Left lung (tissue), 10 donors: Measurements from ENCODE around the gene PRKD3. TPM values are rescaled to one million over a fixed set of nuclear protein-coding genes. Genes with fewer than 3 reads are reported as not detected.

Experiments
- ATAC-seq: fragments of 200-7000 bp; cut with Tn5 transposase; one replicate; pipeline ENCODE4 v1.9.1; 2020; ENCODE audit warnings: moderate library complexity
- DNase-seq, 4 donors: peaks; one replicate each; pipeline ENCODE4 v3.0.0-alpha.2; 2013 to 2020
- H3K27ac ChIP-seq, 2 donors: fragments of 200-600 bp; sonication (generic) in 1 of 2; one replicate each; pipeline versions ENCODE4 v1.5.0 to v1.8.0; 2020 to 2021
- H3K27me3 ChIP-seq, 2 donors: fragments of 200-600 bp; sonication (generic) in 1 of 2; one replicate each; pipeline versions ENCODE4 v1.5.0 to v1.8.0; 2020 to 2021
- H3K36me3 ChIP-seq, 2 donors: fragments of 200-600 bp; sonication (generic) in 1 of 2; one replicate each; pipeline versions ENCODE4 v1.5.0 to v1.8.0; 2020 to 2021
- H3K4me1 ChIP-seq, 2 donors: fragments of 200-600 bp; one replicate each; pipeline ENCODE4 v1.8.0; 2021
- H3K4me3 ChIP-seq, 2 donors: fragments of 200-600 bp; sonication (generic) in 1 of 2; one replicate each; pipeline versions ENCODE4 v1.5.0 to v1.8.0; 2020 to 2021; ENCODE audit warnings: mild to moderate bottlenecking in 1 of 2
- H3K9me3 ChIP-seq, 2 donors: fragments of 200-600 bp; sonication (generic) in 1 of 2; one replicate each; pipeline versions ENCODE4 v1.5.0 to v1.8.0; 2020 to 2021
- CTCF ChIP-seq, 2 donors: fragments of 200-600 bp; sonication (generic) in 1 of 2; IDR thresholded peaks; one replicate each; pipeline versions ENCODE4 v1.5.0 to v1.8.0; 2021; ENCODE audit warnings: antibody characterized with exemption in 2 of 2
- intact Hi-C, 2 donors: fragments of 100-400 bp; cut with DNase I; formaldehyde crosslinking; loops; one replicate each; pipeline versions ENCODE4 v1.11.2 to v1.14.2; 2022
- polyA plus RNA-seq, 6 donors: library from polyadenylated mRNA; unstranded; fragments of 120-200 nt; gene quantifications; one replicate each; pipeline ENCODE4 v1.2.1, GENCODE V29; 2013; ENCODE audit not compliant: insufficient read length in 6 of 6
- total RNA-seq, 2 donors: library from RNA; stranded (reverse); fragmentation: NEBNext Ultra II Directional; extraction: Animal tissue kit (Norgen Biotek cat#: 25700); gene quantifications; one replicate each; pipeline ENCODE4 v1.2.1, GENCODE V29; 2021
- donor health status: DM: no; HTN: yes; CAD: no.
- donor health status: DM: no; HTN: no; CAD: no.

PRKD3 gene
- total and polyA plus RNA-seq, 8 donors: 36.2 to 65.8 (median 56.9) TPM

- ATAC-seq: peak; percentile 84
Observed at GRCh38 chr2:37344453-37345361, 20.1 kb upstream of the PRKD3 start, which contains the start of gene QPCT. Gene QPCT (plus strand): TSS chr2:37344630. CDS start chr2:37344732, 102 bp downstream.

GRCh38 chr2:37343537-37344434 is 19.2 kb upstream of the PRKD3 start:
- Histone ChIP-seq H3K27me3 (no peaks in the 10 kb centered on the region), H3K36me3 (no peaks in the 10 kb centered on the region), H3K9me3 (no peaks in the 10 kb centered on the region), H3K4me3 (peak overlapping the region; percentile 54 to 59), H3K27ac (peak overlapping the region; percentile 52 to 71), H3K4me1 (peaks cover 11 to 34% of the 10 kb centered on the region in 2 donors)
- TF ChIP-seq CTCF (IDR thresholded peaks at IDR 0.05): no peak
- no peak for DNase-seq
- intact Hi-C loops: no loop called here
- ATAC-seq: peak; percentile 36

More at GRCh38 chr2:37344453-37345361, 20.1 kb upstream of the PRKD3 start, which contains the start of gene QPCT:
- Histone ChIP-seq H3K4me1 (peaks cover 11 to 43% of the 10 kb centered on the region in 2 donors), H3K27me3 (no peaks in the 10 kb centered on the region), H3K36me3 (no peaks in the 10 kb centered on the region), H3K4me3 (peak within 1 kb of the TSS; percentile 54 to 59), H3K27ac (peak within 1 kb of the TSS; percentile 52 to 71), H3K9me3 (no peaks in the 10 kb centered on the region)
- peak in 3 of 4 donors; percentile 66 to 93 (median 68) for DNase-seq
- intact Hi-C loops: no loop called here
- TF ChIP-seq CTCF (IDR thresholded peaks at IDR 0.05): no peak

- Histone ChIP-seq H3K27ac (no peak overlapping the region), H3K9me3 (no peaks in the 10 kb centered on the region), H3K4me1 (peaks cover 11 to 32% of the 10 kb centered on the region in 2 donors), H3K27me3 (no peaks in the 10 kb centered on the region), H3K4me3 (no peak overlapping the region), H3K36me3 (no peaks in the 10 kb centered on the region)
- ATAC-seq (no peak), DNase-seq (no peak)
- TF ChIP-seq CTCF (IDR thresholded peaks at IDR 0.05): no peak
- intact Hi-C loops: no loop called here
Observed at GRCh38 chr2:37342591-37343220, 18.1 kb upstream of the PRKD3 start.

- Histone ChIP-seq H3K27ac (no peak overlapping the region), H3K4me1 (peaks cover 11 to 22% of the 10 kb centered on the region in 2 donors), H3K27me3 (no peaks in the 10 kb centered on the region), H3K9me3 (no peaks in the 10 kb centered on the region), H3K4me3 (no peak overlapping the region), H3K36me3 (no peaks in the 10 kb centered on the region)
- no peak for ATAC-seq
- DNase-seq: no peak
- intact Hi-C loops: no loop called here
- TF ChIP-seq CTCF (IDR thresholded peaks at IDR 0.05): no peak
Observed at GRCh38 chr2:37340637-37341036, 16.0 kb upstream of the PRKD3 start.
